Duodenal mucosa (tissue), 2 donors: Measurements from ENCODE around the gene COASY.
"Not testable (repeated sequence)": the region's sequence is repeated elsewhere in the genome, so short reads cannot be mapped to it uniquely, and the experiment has no call there.

Source experiments
- H3K27ac ChIP-seq: one replicate; pipeline ENCODE4 v1.7.0; 2013; ENCODE audit warnings: low read depth, low read length
- H3K27me3 ChIP-seq, 2 donors: one replicate each; pipeline ENCODE4 v1.7.0; 2013; ENCODE audit warnings: low read length in 2 of 2, control low read depth in 1 of 2; ENCODE audit not compliant: insufficient read depth in 2 of 2, control insufficient read depth in 1 of 2
- H3K36me3 ChIP-seq, 2 donors: one replicate each; pipeline ENCODE4 v1.7.0; 2013; ENCODE audit warnings: low read length in 2 of 2, control low read depth in 1 of 2; ENCODE audit not compliant: insufficient read depth in 2 of 2, control insufficient read depth in 1 of 2
- H3K4me1 ChIP-seq, 2 donors: one replicate each; pipeline ENCODE4 v1.7.0; 2013; ENCODE audit warnings: low read length in 2 of 2, control low read depth in 1 of 2; ENCODE audit not compliant: insufficient read depth in 2 of 2, control insufficient read depth in 1 of 2
- H3K4me3 ChIP-seq, 2 donors: one replicate each; pipeline ENCODE4 v1.7.0; 2013; ENCODE audit warnings: low read length in 2 of 2, low read depth in 1 of 2
- H3K9ac ChIP-seq, 2 donors: one replicate each; pipeline ENCODE4 v1.7.0; 2013; ENCODE audit warnings: low read length in 2 of 2, low read depth in 1 of 2
- H3K9me3 ChIP-seq, 2 donors: one replicate each; pipeline ENCODE4 v1.7.0; 2013; ENCODE audit warnings: low read length in 2 of 2, control low read depth in 1 of 2; ENCODE audit not compliant: control insufficient read depth in 1 of 2

COASY gene

DNA sequence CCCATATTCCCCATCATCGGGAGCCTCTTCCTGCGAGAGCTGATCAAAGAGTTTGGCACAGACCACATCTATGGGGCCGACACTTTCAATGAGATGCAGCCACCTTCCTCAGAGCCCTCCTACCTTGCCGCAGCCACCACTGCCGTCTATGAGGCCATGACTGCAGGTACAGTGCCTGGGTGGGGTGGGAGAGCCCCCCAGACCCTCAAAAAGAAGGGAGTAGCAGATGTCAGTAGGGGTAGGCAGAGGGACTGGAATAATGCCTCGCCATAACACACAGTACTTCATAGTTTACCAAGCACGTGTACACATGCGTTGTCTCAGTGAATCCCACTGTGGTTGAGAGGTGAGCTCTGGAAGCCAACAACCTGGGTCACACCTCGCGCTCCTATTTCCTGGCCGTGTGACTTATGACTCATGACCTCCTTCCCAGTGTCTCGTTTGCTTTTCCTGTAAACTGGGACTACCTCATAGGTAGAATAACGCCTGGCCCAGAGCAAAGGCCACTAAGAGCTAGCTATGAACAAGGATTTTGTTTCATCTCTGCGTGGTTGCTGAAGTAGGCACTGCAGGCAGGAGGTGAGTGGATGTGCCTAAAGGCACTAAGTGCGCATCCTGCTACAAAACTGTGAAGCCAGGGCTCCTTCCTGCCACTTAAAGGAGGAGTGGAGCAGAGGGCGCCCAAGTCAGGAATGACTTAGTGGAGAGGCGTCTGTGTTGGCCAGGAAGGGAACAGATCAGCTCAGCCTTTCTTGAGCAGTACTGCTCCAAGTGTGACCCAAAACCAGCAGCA lies 20.7 kb upstream of the COASY start:
- Histone ChIP-seq H3K4me1 (peaks cover 21% of the 10 kb centered on the region in 2 donors), H3K4me3 (no peak overlapping the region), H3K9me3 (no peaks in the 10 kb centered on the region), H3K9ac (peak overlapping the region in 1 of 2 donors; percentile 29), H3K36me3 (peaks cover 0 to 36% of the 10 kb centered on the region in 2 donors), H3K27me3 (no peaks in the 10 kb centered on the region), H3K27ac (peak overlapping the region; percentile 39)

DNA sequence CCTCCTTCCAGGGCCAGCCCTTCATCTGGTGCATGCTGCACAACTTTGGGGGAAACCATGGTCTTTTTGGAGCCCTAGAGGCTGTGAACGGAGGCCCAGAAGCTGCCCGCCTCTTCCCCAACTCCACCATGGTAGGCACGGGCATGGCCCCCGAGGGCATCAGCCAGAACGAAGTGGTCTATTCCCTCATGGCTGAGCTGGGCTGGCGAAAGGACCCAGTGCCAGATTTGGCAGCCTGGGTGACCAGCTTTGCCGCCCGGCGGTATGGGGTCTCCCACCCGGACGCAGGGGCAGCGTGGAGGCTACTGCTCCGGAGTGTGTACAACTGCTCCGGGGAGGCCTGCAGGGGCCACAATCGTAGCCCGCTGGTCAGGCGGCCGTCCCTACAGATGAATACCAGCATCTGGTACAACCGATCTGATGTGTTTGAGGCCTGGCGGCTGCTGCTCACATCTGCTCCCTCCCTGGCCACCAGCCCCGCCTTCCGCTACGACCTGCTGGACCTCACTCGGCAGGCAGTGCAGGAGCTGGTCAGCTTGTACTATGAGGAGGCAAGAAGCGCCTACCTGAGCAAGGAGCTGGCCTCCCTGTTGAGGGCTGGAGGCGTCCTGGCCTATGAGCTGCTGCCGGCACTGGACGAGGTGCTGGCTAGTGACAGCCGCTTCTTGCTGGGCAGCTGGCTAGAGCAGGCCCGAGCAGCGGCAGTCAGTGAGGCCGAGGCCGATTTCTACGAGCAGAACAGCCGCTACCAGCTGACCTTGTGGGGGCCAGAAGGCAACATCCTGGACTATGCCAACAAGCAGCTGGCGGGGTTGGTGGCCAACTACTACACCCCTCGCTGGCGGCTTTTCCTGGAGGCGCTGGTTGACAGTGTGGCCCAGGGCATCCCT lies 18.5 kb upstream of the COASY start:
- no peaks in the 10 kb centered on the region for H3K27me3 ChIP-seq
- H3K4me3 ChIP-seq, result no peak overlapping the region
- no peak overlapping the region for H3K9ac ChIP-seq
- no peak overlapping the region for H3K27ac ChIP-seq
- H3K36me3 ChIP-seq, result peaks cover 0 to 30% of the 10 kb centered on the region in 2 donors
- no peaks in the 10 kb centered on the region for H3K9me3 ChIP-seq
- peaks cover 15 to 18% of the 10 kb centered on the region in 2 donors for H3K4me1 ChIP-seq

DNA sequence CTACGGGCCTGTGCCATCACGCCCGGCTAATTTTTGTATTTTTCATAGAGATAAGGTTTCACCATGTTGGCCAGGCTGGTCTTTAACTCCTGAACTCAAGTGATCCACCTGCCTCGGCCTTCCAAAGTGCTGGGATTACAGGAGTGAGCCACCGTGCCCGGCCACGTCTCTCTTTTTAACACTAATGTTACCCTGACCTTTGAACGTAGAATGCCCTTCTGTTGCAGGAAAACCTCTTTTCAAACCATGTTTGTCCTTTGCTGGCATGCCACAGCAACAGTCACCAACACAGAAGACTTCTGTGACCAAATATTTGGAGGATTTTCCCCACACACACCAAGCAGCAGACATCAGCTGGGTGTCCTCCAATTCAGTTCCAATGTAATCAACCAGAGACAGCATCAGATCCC lies 17.1 kb upstream of the COASY start:
- H3K36me3 ChIP-seq, result peaks cover 0 to 21% of the 10 kb centered on the region in 2 donors
- H3K4me1 ChIP-seq, result peaks cover 15 to 27% of the 10 kb centered on the region in 2 donors
- no peaks in the 10 kb centered on the region for H3K27me3 ChIP-seq
- no peak overlapping the region for H3K9ac ChIP-seq
- H3K9me3 ChIP-seq, result no peaks in the 10 kb centered on the region
- H3K27ac ChIP-seq, result no peak overlapping the region
- no peak overlapping the region for H3K4me3 ChIP-seq

DNA sequence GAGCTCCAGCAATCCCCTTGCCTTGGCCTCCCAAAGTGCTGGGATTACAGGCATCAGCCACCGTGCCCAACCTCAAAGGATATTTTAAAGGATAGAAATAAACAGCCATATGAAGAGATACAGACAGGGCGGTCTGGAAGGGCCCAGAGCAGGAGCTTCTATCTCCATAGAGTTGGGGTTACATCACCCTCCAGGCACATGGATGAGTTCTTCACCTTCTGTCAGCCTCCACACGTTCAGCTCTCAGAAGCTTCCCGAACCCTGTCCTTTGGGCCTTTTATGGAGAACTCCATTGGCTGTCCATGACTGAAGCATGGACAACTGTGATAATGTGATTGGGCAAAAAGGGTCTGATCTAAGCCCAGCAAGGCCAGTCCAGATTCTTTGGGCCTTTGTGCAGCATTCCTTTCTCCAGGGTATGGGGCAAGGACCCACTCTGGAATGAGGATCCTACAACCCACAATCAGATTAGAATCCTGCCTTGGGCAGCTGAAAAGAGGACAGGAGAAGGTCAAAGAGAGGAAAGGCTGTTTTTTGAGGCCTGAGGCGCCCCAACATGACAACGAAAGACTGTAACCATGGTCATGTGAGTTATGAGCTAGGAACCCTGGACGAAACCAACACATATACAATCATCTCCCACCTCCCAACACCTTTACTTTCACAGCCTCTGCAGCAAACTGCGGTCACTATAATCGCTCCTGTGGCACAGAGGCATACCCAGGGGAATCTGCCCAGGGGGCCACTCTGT lies 16.0 kb upstream of the COASY start:
- not testable (repeated sequence) for H3K9me3 ChIP-seq, H3K27me3 ChIP-seq, H3K27ac ChIP-seq, H3K9ac ChIP-seq, H3K4me3 ChIP-seq
- Histone ChIP-seq H3K4me1 (peaks cover 12 to 24% of the 10 kb centered on the region in 2 donors), H3K36me3 (peaks cover 0 to 21% of the 10 kb centered on the region in 2 donors)

DNA sequence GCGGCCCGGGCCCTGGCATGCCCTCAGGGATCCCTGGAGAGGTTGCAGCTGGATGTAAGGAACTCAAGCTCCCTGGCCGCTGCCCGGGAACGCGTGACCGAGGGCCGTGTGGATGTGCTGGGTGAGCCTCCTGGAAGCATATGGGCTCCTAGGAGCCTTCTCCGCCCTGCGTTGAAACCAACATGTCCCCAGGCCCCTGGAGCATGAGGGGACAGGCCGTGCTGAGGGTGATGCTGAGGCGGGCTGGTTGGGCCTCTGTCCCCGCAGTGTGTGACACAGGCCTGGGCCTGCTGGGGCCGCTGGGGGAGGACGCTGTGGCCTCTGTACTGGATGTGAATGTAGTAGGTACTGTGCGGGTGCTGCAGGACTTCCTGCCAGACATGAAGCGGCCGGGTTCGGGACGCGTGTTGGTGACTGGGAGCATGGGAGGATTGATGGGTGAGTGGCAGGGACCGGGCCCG lies 14.9 kb upstream of the COASY start:
- Histone ChIP-seq H3K4me1 (peaks cover 3 to 14% of the 10 kb centered on the region in 2 donors), H3K27ac (no peak overlapping the region), H3K4me3 (no peak overlapping the region), H3K27me3 (no peaks in the 10 kb centered on the region), H3K9ac (no peak overlapping the region), H3K9me3 (no peaks in the 10 kb centered on the region), H3K36me3 (peaks cover 0 to 17% of the 10 kb centered on the region in 2 donors)

- Histone ChIP-seq H3K9me3 (no peaks in the 10 kb centered on the region), H3K4me3 (peak overlapping the region; percentile 47 to 48), H3K9ac (peak overlapping the region in 1 of 2 donors; percentile 32), H3K36me3 (peaks cover 0 to 13% of the 10 kb centered on the region in 2 donors), H3K27me3 (no peaks in the 10 kb centered on the region), H3K27ac (no peak overlapping the region), H3K4me1 (peaks cover 3 to 14% of the 10 kb centered on the region in 2 donors)
Observed at GRCh38 chr17:42547698-42548069, 14.3 kb upstream of the COASY start.

- H3K27ac ChIP-seq, result no peak overlapping the region
- no peaks in the 10 kb centered on the region for H3K27me3 ChIP-seq
- peak overlapping the region; percentile 47 to 48 for H3K4me3 ChIP-seq
- peaks cover 3 to 14% of the 10 kb centered on the region in 2 donors for H3K4me1 ChIP-seq
- no peaks in the 10 kb centered on the region for H3K9me3 ChIP-seq
- peak overlapping the region in 1 of 2 donors; percentile 32 for H3K9ac ChIP-seq
- peaks cover 0 to 11% of the 10 kb centered on the region in 2 donors for H3K36me3 ChIP-seq
Observed at GRCh38 chr17:42548070-42548837, 13.7 kb upstream of the COASY start.

- Histone ChIP-seq H3K4me3 (peak overlapping the region; percentile 47 to 48), H3K27ac (no peak overlapping the region), H3K4me1 (peaks cover 7 to 19% of the 10 kb centered on the region in 2 donors), H3K9me3 (no peaks in the 10 kb centered on the region), H3K9ac (no peak overlapping the region), H3K36me3 (peaks cover 0 to 4% of the 10 kb centered on the region in 2 donors), H3K27me3 (no peaks in the 10 kb centered on the region)
Observed at GRCh38 chr17:42548993-42549755, 12.8 kb upstream of the COASY start.

- H3K27me3 ChIP-seq, H3K36me3 ChIP-seq, H3K9me3 ChIP-seq, H3K27ac ChIP-seq: not testable (repeated sequence)
- H3K4me1 ChIP-seq, result peaks cover 14 to 26% of the 10 kb centered on the region in 2 donors
- H3K4me3 ChIP-seq, result peak within 1 kb of the TSS; percentile 84 to 95
- H3K9ac ChIP-seq, result peak within 1 kb of the TSS in 1 of 2 donors; percentile 90
Observed at GRCh38 chr17:42552736-42553135, 9.2 kb upstream of the COASY start, which contains the start of gene HSD17B1. TSS of gene HSD17B1 (plus strand) at chr17:42552923. CDS start at chr17:42552934, 11 bp downstream.
